NCI-H1417 treated with DMSO at 0.1 percent for 48 hours (cell line): ENCODE results near the gene GRIP2.

Experiments
- DNase-seq: peaks from one replicate; lab custom pipeline; 2025; lab: John Stamatoyannopoulos, UW

Gene GRIP2

GRCh38 chr3:14538451-14539088, 1.6 kb downstream of the GRIP2 start:
- DNase-seq = no peak

- no peak for DNase-seq
These were observed 2.3 kb downstream of the GRIP2 start for GRCh38 chr3:14537590-14538450.

GRCh38 chr3:14536837-14537589, 3.1 kb downstream of the GRIP2 start:
- no peak for DNase-seq

DNA sequence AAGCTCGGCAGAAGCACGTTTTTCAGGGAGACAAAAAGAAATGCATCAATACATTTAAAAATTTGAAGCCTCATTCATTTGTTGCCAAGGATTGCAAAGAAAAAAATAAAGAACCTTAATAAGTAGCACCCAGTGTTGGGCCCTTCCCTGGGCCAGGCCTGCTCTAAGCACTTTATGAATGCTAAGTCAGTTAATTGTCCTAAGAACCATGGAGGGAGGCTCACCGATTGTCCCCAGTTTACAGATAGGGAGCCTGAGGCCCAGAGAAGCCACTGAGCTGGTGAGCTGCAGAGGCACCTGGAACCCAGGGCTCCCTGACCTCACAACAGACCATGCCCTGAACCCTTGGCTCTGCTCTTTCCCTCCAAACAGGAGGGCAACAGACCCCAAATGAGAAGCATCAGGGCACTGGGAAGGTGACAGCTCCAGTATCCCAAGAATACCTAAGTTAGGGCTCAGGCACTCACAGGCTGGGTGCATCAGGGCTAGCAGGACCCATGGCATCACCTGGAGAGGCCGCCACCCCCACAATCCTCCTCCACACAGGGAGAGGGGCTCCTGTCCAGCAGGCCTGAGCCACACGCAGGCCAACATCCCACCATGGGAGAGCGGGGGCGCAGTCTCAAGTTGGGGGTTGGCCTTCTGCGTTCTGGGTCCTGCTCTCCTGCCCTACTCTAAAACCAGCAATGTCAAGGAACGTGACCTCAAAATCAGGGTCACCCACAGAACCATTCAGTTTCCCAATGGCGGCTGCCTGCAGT, 3.9 kb downstream of the GRIP2 start:
- DNase-seq = no peak

DNA sequence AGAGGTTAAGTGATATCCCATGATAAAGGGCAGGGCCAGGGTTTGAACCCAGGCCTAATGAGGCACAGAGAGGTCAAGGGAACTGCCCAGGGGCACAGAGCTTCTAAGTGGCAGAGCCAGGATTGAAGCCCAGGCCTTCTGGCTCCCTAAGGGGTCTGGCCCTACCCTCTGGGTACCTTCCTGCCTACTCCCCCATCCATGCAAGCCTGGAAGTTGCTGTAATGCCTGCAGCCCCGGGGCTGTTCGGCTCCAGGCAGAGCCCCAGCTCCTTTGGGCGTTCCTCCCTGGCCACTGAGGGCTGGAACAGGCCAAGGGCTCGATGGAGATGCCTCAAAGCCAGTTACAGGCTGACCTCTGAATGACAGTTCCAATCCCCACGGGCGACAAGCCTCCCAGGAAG, 4.5 kb downstream of the GRIP2 start:
- DNase-seq = no peak

DNA sequence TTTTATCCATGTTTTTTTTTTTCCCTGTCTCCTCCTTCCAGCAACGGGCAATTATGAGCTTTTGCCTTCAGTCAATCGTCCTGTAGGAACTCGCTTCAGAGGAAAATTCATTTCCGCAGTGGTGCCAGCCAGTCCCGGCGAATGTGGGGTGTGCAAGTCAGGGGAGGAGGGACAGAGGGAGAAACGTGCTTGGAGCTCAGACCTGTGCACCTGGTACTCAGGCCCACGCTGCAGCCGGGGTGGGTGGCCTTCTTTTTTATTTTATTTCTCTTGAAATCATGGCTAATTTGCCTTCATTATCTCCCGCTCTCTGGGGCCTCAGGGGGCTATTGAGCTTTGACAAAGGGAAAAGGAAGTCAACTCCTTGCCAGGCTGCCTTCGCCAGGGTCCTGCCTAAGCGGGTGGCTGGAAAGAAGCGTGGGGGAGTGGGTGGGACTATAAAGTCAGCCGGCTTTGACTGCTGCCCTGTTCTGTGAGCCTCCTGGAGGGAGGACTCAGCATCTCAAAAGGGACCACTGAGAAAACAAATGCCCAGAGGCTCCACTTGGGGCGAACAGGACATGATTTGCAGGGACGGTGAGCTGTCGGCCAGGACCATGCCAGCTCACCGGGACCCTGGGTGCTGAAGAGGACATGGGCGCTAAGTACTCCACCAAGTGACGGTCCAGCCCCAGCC, 5.5 kb downstream of the GRIP2 start:
- no peak for DNase-seq

- DNase-seq = no peak
These were observed 6.6 kb downstream of the GRIP2 start for GRCh38 chr3:14533457-14533958.

DNA sequence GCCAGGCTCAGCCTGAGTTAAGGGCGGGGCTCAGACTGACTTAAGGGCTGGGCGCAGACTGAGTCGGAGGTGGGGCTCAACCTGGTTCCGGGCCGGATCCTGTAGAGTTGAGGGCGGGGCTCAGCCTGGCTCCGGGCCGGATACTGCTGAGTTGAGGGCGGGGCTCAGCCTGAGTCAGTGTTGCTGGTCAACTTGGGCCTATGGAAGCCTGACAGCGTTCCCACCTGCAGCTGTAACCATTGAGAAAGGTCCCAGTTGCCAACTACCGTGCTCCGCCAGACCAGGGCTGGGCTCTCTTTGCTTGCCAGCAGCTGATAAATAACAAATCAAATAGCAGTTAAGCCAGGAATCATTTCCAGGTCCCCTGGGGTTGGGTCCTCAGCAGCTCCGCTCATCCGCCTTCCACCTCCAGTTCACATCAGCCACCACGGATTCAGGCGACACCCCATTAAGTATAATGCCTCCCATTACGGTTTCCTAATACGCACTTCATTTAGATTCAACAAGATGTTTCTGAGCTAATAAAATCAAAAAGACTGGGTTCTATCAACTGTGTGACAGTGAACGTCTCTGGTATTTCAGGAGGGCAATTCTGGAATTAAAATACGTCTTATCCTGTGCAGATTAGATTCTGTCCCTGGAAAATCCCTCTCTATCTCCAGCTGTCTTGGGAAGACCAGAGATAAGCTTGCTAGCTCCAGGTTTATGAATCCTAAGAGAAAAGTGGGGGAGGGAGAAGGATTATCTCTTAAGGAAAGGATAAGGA, 7.3 kb downstream of the GRIP2 start:
- DNase-seq = no peak

- no peak for DNase-seq
These were observed 8.2 kb downstream of the GRIP2 start for GRCh38 chr3:14531856-14532395.

DNA sequence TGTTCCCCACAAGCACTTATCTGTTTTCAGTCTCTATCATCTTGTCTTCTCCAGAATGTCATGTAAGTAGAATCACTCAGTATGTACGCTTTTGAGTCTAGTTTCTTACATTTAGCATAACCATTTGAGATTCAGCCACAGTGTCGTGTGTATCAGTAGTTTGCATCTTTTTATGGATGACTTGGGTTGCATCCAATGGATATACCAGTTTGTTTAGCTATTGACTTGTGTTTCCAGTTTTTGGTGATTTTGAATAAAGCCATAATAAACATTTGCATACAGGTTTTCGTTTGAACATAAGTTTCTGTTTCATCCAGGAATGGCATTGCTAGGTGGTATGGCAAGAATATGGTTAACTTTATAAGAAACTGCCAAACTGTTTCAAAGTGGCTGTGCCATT, 12.1 kb downstream of the GRIP2 start:
- no peak for DNase-seq

DNA sequence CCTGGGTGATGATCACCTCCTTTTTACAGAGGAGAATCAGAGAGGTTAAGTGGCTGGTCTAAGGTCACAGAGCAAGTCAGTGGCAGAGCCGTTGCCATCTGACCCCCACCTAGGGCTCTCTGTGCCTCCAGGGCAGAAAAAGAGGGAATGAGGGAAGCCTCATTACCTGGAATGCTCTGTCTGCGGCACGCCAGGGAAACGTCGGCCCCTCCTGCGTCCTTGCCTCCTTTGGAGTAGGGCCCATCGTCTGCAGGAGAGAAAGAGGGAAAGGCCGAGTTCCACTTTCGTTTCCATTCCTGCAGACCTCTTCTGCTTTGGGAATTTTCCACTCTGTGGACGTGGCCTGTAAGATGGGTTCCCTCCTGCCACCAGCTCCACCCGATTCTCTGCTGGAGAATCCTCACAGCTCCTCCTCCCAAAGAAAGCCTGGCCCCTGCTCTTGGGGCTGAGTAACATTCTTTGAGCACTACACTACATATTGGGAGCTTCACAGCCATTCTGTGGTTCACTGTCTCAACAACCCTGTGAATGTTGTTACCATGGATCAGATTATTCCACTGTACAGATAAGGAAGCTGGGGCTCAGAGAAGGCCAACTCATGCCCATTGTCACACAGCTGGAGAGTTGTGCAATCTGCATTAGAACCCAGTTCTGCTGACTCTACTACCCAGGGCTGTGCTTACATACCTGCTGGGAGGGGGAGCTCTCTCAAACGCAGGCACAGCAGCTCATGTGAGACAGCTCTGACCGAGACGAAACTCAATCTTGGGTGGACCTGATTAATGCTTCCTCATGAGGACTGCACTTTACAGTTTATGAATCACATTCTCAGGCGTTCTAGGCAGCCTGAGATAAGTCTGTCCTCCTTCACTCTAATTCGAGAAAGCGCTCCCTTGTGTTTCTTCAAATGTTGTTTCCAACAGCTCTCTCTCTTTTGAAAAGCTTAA, 14.2 kb downstream of the GRIP2 start:
- DNase-seq = no peak

GRCh38 chr3:14524920-14525660, 15.1 kb downstream of the GRIP2 start:
- no peak for DNase-seq

DNA sequence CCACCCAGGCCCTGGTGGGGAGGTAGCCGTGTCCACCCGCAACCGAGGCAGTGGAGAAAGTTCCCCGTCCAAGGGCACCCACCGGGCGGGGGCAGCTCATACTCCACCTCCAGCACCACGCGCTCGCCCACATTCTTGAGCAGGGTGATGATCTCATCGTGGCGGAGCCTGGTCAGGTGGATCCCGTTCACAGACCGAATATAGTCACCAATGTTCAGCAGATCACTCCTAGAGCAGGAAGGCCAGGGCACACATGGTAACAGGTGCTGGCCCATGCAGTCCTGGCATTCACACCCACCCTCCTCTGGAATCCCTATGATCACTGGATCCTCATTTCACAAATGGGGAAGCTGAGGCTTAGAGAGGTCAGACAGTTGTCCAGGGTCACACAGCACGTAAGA, 15.8 kb downstream of the GRIP2 start:
- no peak for DNase-seq

DNA sequence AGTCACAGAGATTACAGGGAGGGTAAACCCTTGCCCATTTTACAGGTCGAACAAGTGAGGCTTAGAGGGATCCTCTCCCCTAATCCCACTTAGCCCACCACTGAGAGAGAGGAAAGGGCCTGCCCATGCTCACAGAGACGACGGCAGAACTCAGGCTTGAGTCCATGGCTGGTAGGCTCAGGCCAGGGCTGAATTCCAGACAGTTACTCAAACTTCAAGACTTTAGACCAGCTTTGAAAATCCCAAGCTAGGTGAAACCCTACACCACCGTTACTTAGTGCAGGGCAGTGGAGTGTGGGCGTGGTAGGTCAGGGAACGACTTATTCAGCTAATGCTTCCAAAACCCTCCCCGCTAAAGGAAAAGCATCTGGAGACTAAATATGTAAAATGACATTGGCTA, 16.4 kb downstream of the GRIP2 start:
- DNase-seq = no peak

DNA sequence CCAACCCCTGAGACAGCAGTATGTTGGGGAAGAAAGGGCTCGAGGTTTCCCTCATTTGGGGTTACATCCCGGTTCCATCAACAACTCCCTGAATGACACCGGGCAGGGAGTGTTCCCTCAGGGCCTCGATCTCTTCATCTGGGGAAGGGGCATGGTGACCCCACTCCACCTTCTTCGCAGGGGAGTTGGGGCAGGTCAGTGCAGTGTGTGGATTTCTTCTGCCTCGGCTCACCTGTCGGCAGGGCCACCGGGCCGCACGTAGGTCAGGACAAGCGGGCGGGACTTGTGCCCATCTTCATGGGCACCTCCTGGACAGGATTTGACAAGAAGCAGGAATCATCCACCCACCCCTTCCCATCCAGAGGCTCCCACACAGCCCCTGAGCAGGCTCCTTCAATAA, 17.4 kb downstream of the GRIP2 start:
- no peak for DNase-seq

GRCh38 chr3:14522129-14522691, 17.9 kb downstream of the GRIP2 start:
- DNase-seq = no peak

GRCh38 chr3:14521611-14522010, 18.5 kb downstream of the GRIP2 start:
- DNase-seq = no peak

GRCh38 chr3:14520967-14521366, 19.2 kb downstream of the GRIP2 start:
- DNase-seq = no peak
